Large intestine (tissue), 3 donors: Measurements from ENCODE around the gene EPHB4. TPM values are rescaled to one million over a fixed set of nuclear protein-coding genes. Genes with fewer than 3 reads are reported as not detected.

Experiments
- DNase-seq, 2 donors: peaks; one replicate each; pipeline versions ENCODE4 v3.0.0 to v3.0.0-alpha.2; 2013
- H3K27ac ChIP-seq: one replicate; pipeline ENCODE4 v1.5.1; 2013; ENCODE audit warnings: low read length
- H3K27me3 ChIP-seq: 2 replicates; pipeline ENCODE4 v1.6.1; 2013; ENCODE audit warnings: low read length; ENCODE audit not compliant: control insufficient read depth, insufficient read depth
- H3K36me3 ChIP-seq: 2 replicates; pipeline ENCODE4 v1.6.1; 2013; ENCODE audit warnings: low read length; ENCODE audit not compliant: control insufficient read depth, insufficient read depth
- H3K4me1 ChIP-seq: one replicate; pipeline ENCODE4 v1.6.1; 2013; ENCODE audit warnings: low read length; ENCODE audit not compliant: control insufficient read depth, insufficient read depth
- H3K4me3 ChIP-seq: one replicate; pipeline ENCODE4 v1.5.1; 2013; ENCODE audit warnings: low read length
- H3K9me3 ChIP-seq: one replicate; pipeline ENCODE4 v1.6.1; 2013; ENCODE audit warnings: mild to moderate bottlenecking, low read depth, low read length, moderate library complexity; ENCODE audit not compliant: control insufficient read depth
- WGBS: methylation state at CpG from one replicate; pipeline ENCODE4 v1.1.5; 2013; ENCODE audit warnings: low lambda C conversion rate; ENCODE audit not compliant: insufficient coverage; 5-methylcytosine and 5-hydroxymethylcytosine counted together
- polyA plus RNA-seq: library from polyadenylated mRNA; unstranded; fragments of 120-200 nt; gene quantifications from one replicate; pipeline ENCODE4 v1.2.1, GENCODE V29; 2013

Gene EPHB4
- polyA plus RNA-seq, 1 donor = 30.4 TPM

DNA sequence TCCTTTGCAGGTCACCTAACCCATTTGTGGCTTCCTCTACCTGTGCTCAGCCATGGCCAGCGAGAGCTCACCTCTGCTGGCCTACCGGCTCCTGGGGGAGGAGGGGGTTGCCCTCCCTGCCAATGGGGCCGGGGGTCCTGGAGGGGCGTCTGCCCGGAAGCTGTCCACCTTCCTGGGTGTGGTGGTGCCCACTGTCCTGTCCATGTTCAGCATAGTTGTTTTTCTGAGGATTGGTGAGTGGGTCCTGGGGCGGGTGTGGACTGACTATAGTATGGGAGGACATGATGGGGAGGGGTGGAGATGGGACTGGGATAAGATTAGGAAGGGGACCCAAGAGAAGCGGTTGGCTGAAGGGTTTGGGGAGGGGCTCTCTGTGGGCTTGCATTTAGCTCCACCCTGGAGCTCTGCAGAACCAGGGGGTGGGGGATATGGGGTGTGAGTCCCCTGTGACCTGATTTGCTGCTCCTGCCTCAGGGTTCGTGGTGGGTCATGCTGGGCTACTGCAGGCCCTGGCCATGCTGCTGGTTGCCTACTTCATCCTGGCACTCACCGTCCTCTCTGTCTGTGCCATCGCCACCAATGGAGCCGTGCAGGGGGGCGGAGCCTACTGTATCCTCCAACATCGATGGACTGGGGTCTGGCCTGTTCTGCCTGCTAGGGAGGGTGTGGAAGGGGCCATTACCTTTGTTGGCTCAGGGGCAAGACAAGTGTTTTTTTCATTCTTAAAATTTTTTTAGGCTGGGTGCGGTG lies 27.0 kb upstream of the EPHB4 start:
- Histone ChIP-seq H3K9me3 (no peaks in the 10 kb centered on the region), H3K4me3 (no peak overlapping the region), H3K27ac (no peak overlapping the region), H3K4me1 (peaks cover 2% of the 10 kb centered on the region), H3K27me3 (no peaks in the 10 kb centered on the region), H3K36me3 (peaks cover 9% of the 10 kb centered on the region)
- no CpG with 5 or more reads among the region's 14 CpGs for WGBS
- no peak for DNase-seq

DNA sequence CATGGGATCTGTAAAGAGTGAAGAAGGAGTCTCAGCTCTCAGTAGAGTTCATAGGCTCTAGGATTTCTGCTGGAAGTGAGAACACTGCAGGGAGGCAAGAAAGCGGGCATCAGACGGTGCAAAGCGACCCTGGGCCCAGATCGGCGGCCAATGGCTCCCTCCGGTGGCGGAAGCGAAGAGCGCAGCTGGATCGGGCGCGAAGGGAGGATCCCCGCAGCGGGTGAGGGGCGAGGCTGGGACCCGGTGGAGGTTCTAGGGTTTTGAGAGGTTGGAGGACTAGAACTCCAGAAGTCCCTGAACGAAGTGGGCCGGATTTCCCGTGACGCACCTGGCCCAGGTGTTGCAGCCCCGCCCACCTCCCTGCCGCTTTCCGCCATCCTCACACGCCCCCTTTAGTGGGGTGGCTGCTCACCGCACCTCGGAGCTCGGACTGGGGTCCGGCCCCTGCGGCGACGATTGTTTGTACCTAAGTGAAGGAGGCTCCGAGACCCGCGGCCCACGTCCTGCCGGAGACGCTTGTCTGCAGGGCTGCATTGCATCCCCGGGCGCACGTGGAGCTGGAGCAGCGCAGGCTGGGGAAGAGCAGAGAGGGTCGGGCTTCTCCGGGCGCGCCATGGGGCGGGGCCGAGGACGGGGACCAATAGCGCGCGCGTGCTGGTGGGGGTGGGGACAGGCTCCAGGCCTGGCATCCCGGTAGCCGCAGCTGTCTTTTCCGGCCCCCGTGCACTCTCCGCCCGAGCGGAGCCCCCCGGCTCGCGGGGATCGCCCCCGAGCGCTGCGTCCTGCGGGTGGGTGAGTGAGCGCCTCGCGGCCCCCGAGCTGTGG lies 24.9 kb upstream of the EPHB4 start, which contains the start of gene SLC12A9:
TSS of gene SLC12A9 (plus strand) at position 666 of the 825 bp plus-strand sequence. CDS start 1,485 bp downstream, outside the sequence.
- peak within 1 kb of the TSS; percentile 64 for H3K4me3 ChIP-seq
- H3K27ac ChIP-seq = peak within 1 kb of the TSS; percentile 48
- no peaks in the 10 kb centered on the region for H3K27me3 ChIP-seq
- peaks cover 2% of the 10 kb centered on the region for H3K4me1 ChIP-seq
- WGBS = no CpG with 5 or more reads among the region's 71 CpGs
- H3K36me3 ChIP-seq = peaks cover 4% of the 10 kb centered on the region
- H3K9me3 ChIP-seq = no peaks in the 10 kb centered on the region
- DNase-seq = peak; percentile 88 to 94

DNA sequence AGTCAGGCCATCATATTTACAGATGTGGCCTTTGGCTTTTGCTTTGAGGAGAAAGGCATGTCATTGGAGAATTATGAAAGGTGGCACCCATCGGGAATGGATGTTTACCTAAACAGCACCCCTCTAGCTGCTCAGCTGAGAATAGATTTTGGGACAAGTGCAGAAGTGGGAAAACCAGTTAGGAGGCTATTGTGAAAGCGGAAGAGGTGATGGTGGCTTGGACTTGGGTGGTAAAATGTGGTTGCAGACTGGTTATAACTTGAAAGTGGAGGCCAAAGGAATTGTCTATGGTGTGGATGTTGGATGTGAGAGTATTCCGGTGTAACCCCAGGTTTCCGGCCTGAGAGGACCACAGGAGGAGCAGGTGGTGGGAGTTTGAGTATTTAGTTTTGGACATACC lies 20.0 kb upstream of the EPHB4 start:
- no peak for DNase-seq
- Histone ChIP-seq H3K9me3 (no peaks in the 10 kb centered on the region), H3K4me1 (peaks cover 2% of the 10 kb centered on the region), H3K27ac (no peak overlapping the region), H3K27me3 (no peaks in the 10 kb centered on the region), H3K36me3 (no peaks in the 10 kb centered on the region), H3K4me3 (no peak overlapping the region)
- no CpG with 5 or more reads among the region's 4 CpGs for WGBS

DNA sequence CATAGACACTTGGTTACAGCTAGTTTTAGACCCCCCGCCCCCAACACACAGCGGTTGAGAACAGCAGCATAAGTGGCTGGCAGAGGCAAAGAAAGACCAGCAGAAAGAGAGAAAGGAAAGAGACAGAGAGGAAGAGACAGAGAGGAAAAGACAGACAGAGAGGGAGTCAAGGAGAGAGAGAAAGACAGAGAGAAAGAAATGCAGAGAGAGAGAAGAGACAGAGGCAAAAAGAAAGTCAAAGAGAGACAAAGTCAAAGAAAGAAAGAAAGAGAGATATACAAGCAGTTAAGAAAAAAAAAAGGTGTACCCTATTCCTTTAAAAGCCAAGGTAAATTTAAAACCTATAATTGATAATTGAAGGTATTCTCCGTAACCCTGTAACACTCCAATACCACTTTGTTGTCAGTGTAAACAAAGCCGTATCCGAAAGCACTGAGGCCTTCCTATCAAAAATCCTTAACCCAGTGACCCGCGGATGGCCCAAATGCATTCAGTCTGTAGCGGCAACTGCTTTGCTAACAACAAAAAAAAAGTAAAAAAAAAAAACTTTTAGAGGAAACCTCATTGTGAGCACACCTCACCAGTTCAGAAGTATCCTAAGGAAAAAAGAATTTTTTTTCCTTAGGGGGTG lies 13.3 kb upstream of the EPHB4 start:
- Histone ChIP-seq H3K4me1 (peaks cover 15% of the 10 kb centered on the region), H3K27ac (no peak overlapping the region), H3K4me3 (no peak overlapping the region), H3K36me3 (no peaks in the 10 kb centered on the region), H3K9me3 (no peaks in the 10 kb centered on the region), H3K27me3 (no peaks in the 10 kb centered on the region)
- DNase-seq = no peak
- WGBS = 59% methylated on average over 6 of the region's 8 CpGs

DNA sequence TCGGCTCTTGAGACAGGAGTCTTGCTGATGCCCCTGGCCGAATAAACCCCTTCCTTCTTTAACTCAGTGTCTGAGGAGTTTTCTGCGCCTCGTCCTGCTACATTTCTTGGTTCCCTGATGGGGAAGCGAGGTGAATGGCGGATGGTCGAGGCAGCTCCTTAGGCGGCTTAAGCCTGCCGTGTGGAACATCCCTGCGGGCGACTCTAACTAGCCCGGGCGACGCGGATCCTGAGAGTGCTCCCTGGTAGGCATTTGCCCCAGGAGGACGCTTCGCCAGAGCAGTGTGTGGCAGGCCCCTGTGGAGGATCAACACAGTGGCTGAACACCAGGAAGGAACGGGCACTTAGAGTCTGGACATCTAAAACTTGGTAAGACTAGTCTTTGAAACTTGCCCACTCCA lies 12.0 kb upstream of the EPHB4 start:
- Histone ChIP-seq H3K9me3 (no peaks in the 10 kb centered on the region), H3K27ac (no peak overlapping the region), H3K27me3 (no peaks in the 10 kb centered on the region), H3K4me1 (peaks cover 15% of the 10 kb centered on the region), H3K4me3 (no peak overlapping the region), H3K36me3 (no peaks in the 10 kb centered on the region)
- DNase-seq = no peak
- no CpG with 5 or more reads among the region's 18 CpGs for WGBS

DNA sequence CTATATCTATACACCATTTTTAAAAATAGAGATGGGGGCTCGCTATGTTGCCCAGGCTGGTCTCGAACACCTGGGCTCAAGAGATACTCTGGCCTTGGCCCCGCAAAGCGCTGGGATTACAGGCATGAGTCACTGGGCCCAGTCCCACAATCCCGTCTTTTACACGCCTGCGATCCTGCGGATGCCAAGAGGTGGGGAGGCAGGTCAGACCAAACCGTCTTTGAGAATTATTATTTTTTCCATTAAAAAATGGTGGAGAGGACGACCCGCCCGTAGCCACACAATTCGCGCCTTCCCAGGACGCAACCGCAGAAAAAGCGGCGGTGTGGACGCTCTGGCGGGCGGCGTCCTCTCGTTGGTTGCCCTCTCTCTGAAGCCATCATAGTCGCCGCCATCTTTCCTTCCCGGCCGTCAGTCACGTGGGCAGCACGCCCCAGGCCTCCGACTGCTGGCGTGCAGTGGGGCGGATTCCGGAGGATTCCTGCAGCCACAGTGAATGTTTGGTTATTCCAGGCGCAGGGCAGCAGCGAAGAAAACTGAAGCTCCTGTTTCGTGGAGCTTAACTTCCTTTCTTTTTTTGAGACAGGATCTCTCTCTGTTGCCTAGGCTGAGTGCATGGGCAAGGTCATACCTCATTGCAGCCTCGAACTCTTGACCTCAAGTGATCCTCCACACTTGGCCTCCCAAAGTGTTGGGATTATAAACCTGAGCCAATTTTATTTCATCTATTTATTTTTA lies 9.9 kb upstream of the EPHB4 start:
- Histone ChIP-seq H3K36me3 (no peaks in the 10 kb centered on the region), H3K9me3 (peaks cover 6% of the 10 kb centered on the region), H3K27me3 (no peaks in the 10 kb centered on the region), H3K4me1 (peaks cover 16% of the 10 kb centered on the region), H3K27ac (peak overlapping the region; percentile 92), H3K4me3 (peak overlapping the region; percentile 45)
- no CpG with 5 or more reads among the region's 37 CpGs for WGBS
- DNase-seq = peak; percentile 92 to 96

DNA sequence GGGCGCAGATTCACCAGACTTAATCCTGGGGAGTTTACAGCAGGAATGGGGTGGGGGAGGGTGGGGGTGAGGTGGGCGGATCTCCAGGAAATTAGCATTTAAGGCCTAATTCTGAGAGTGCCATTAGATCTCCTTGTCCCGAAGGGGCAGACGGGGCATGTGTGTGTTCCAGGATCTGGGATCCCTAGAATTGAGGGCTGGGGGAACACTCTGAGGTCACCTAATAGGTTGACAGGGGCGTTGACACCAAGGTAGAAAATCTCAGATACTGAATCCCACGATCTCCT lies 9.4 kb upstream of the EPHB4 start:
- H3K4me1 ChIP-seq = peaks cover 19% of the 10 kb centered on the region

DNA sequence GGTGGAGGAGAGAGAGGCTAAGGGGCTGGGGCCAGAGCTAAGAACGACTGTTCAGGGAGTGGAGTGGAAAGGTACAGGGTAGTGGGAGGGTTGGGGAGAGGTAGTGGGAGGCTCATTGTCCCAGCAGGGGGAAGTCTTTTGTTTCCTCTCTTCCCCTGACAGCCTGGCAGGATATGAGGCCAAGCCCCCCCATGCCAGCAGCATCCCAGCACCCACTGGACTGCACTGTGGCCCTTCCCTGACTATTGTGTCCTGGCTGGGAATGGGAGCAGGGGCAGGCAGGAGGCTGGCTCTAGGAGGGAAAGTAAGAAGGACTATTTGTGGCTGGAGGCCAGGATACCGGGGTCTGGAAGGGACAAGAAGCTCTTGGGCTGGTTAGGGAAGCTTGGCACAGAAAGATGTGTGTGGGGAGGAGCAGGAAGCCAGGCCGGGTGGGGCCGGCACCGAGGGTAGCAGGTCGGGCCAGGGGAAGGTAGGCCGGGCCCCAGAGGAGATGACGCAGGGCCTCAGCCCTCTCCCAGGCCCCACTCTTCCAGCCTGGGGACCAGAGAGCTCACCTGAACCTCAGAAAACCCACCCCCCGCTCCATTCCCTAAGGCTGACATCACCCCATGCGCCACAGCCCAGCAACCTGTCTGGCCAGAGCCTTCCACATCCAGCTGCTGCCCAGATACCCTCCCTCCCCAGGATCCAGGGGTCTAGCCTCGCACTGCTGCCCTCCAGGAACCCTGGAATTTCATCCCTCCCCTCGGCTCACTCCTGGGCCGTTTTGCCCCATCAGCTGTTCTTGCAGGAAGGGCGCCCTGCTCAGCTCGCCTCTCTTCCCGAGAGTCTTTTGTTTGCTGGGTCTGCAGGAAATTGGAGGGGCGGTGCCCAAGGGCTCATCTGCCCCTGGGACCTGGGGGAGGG lies 8.8 kb upstream of the EPHB4 start:
- Histone ChIP-seq H3K27me3 (no peaks in the 10 kb centered on the region), H3K27ac (peak overlapping the region; percentile 92), H3K4me1 (peaks cover 22% of the 10 kb centered on the region), H3K4me3 (peak overlapping the region; percentile 45), H3K9me3 (peaks cover 10% of the 10 kb centered on the region), H3K36me3 (no peaks in the 10 kb centered on the region)
- WGBS = 20% methylated on average over 1 of the region's 17 CpGs
- peak; percentile 83 to 92 for DNase-seq

More for the DNA sequence above, 9.4 kb upstream of the EPHB4 start:
- peaks cover 10% of the 10 kb centered on the region for H3K9me3 ChIP-seq
- DNase-seq = no peak
- WGBS = no CpG with 5 or more reads among the region's 6 CpGs
- H3K27ac ChIP-seq = peak overlapping the region; percentile 92
- peak overlapping the region; percentile 45 for H3K4me3 ChIP-seq
- no peaks in the 10 kb centered on the region for H3K36me3 ChIP-seq
- H3K27me3 ChIP-seq = no peaks in the 10 kb centered on the region

DNA sequence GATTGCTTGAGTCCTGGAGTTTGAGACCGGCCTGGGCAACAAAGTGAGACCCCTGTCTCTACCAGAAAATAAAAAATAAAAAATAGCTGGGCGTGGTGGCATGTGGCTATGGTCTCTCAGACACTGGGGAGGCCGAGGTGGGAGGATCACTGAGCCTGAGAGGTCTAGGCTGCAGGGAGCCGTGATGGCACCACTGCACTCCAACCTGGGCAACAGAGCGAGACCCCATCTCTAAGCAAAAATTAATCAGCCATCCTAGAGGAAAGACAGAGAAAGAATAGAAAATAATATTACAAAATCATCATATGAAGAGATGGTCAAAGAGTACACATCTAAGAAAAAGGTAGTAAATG lies 4.9 kb upstream of the EPHB4 start:
- Histone ChIP-seq H3K9me3 (peaks cover 10% of the 10 kb centered on the region), H3K4me1 (peaks cover 28% of the 10 kb centered on the region), H3K4me3 (no peak overlapping the region), H3K27ac (peak overlapping the region; percentile 53), H3K27me3 (no peaks in the 10 kb centered on the region), H3K36me3 (no peaks in the 10 kb centered on the region)
- no peak for DNase-seq
- 93% methylated on average over 3 of the region's 5 CpGs for WGBS
